SK-N-SH treated with all-trans-retinoic acid at 6 μM for 48 hours (cell line): ENCODE data around the gene BRMS1.

Source experiments
- CREB5 ChIP-seq: fragments of 250-450 bp; sonication (Bioruptor Pico); IDR thresholded peaks from 2 replicates; pipeline ENCODE4 v1.5.1; 2020; ENCODE audit warnings: low read depth, mild to moderate bottlenecking, moderate library complexity
- ISL1 ChIP-seq: fragments of 250-450 bp; sonication (Bioruptor Pico); IDR thresholded peaks from 2 replicates; pipeline ENCODE4 v2.1.2; 2022; ENCODE audit warnings: mild to moderate bottlenecking, moderate library complexity
- PATZ1 ChIP-seq: fragments of 250-450 bp; sonication (Bioruptor Pico); IDR thresholded peaks from 2 replicates; pipeline ENCODE4 v1.8.0; 2020; ENCODE audit warnings: mild to moderate bottlenecking, moderate library complexity, borderline replicate concordance
- TSHZ2 ChIP-seq: fragments of 250-450 bp; sonication (Bioruptor Pico); IDR thresholded peaks from 2 replicates; pipeline ENCODE4 v1.5.0; 2020; ENCODE audit warnings: mild to moderate bottlenecking, moderate library complexity
- ZNF70 ChIP-seq: fragments of 450-650 bp; formaldehyde crosslinking; IDR thresholded peaks from 2 replicates; pipeline ENCODE4 v1.5.0; 2020; ENCODE audit warnings: mild to moderate bottlenecking, moderate library complexity

- no peak for TF ChIP-seq TSHZ2 (CRISPR knock-in tag)
- no peak for TF ChIP-seq PATZ1 (CRISPR knock-in tag)
- no peak for TF ChIP-seq CREB5 (CRISPR knock-in tag)
- TF ChIP-seq ZNF70 (CRISPR knock-in tag), result no peak
- TF ChIP-seq ISL1 (CRISPR knock-in tag), result no peak
These were observed 3.3 kb downstream of the BRMS1 start for GRCh38 chr11:66341502-66342126.
